ENCODE data around the gene TRIL. TPM values are rescaled to one million over a fixed set of nuclear protein-coding genes. Genes with fewer than 3 reads are reported as not detected.

The TRIL gene
- total and polyA plus RNA-seq, 2 experiments from 2014 or later: 0.95 to 4.5 TPM

- no peak overlapping the region for H3K27ac Mint-ChIP-seq
Observed at GRCh38 chr7:28941633-28942032, 16.5 kb downstream of the TRIL start.

DNA sequence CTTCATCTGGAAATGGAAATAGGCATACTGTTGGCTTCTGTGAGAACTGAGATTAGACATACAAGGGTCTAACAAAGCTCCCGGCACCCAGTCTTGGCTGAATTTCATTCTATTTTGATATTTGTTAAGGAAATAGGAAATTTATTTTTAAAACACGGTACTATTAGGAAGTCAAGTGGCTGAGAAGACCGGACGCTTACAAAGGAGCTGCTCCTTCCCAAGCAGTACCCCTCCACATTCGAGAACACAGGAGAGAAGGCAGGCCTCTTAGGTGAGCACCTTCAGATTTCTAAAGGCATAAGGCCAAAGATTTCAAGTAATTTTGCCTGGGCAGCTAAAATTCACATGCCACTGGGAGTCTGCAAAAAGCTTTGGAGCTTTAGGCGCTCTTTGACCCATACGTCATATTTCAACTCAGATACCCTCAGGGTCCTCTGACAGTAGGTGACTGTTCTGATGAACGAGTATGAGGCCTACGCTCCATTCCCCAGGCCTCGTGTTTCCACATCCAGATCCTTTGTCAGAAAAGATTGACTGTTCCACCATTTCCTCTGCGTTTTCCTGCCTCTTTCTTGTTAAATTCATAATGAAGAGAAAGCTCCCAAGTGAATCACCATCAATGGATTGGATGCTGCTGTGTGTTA lies 17.3 kb downstream of the TRIL start:
- peaks cover 12% of the 10 kb centered on the region; the same call in 2 of the 3 replicates for H3K4me1 Mint-ChIP-seq

More at GRCh38 chr7:28941633-28942032, 16.5 kb downstream of the TRIL start:
- Histone ChIP-seq H3K79me2 (replicated peaks; ENCODE audit: insufficient read depth) (no peaks in the 10 kb centered on the region), H3K27me3 (ENCODE audit: insufficient read depth) (no peaks in the 10 kb centered on the region), H3K27ac (ENCODE audit: low read depth) (no peak overlapping the region), H2AFZ (peak overlapping the region; percentile 63), H3F3A (replicated peaks; ENCODE audit: low read depth) (no peaks in the 10 kb centered on the region), H3K9me2 (ENCODE audit: insufficient read depth) (no peaks in the 10 kb centered on the region), H3K36me3 (ENCODE audit: insufficient read depth) (no peaks in the 10 kb centered on the region), H3K4me1 (ENCODE audit: insufficient read depth) (no peaks in the 10 kb centered on the region; the same call in 1 of the 2 replicates), H3K4me3 (no peak overlapping the region), H3K4me2 (no peak overlapping the region), H4K20me1 (replicated peaks; ENCODE audit: insufficient read depth) (no peaks in the 10 kb centered on the region)
- Mint-ChIP-seq H3K9me3 (no peaks in the 10 kb centered on the region), H3K36me3 (ENCODE audit: low read depth) (no peaks in the 10 kb centered on the region), H3K27me3 (ENCODE audit: insufficient read depth, low read depth, poor library complexity) (peaks cover 1% of the 10 kb centered on the region), H3K4me3 (no peak overlapping the region), H3K4me1 (peaks cover 11% of the 10 kb centered on the region; the same call in 2 of the 3 replicates)
- TF ChIP-seq EZH2 (IDR thresholded peaks at IDR 0.05; ENCODE audit: low read depth, unreplicated experiment): no peak
- no peak for TF ChIP-seq NANOG (IDR thresholded peaks at IDR 0.05; ENCODE audit: borderline replicate concordance)
- no peak for TF ChIP-seq POLR2AphosphoS5 (IDR thresholded peaks at IDR 0.05; ENCODE audit: low read depth)
- no peak for TF ChIP-seq CREB1 (CRISPR knock-in tag; IDR thresholded peaks at IDR 0.05; ENCODE audit: low read depth)
- no peak for TF ChIP-seq ETS1 (IDR thresholded peaks at IDR 0.05)
- no peak for TF ChIP-seq JUNB (IDR thresholded peaks at IDR 0.05; ENCODE audit: unreplicated experiment)
- no peak for TF ChIP-seq EZH2phosphoT487 (IDR thresholded peaks at IDR 0.05; ENCODE audit: unreplicated experiment)
- ATAC-seq: no peak
- no peak for DNase-seq (ENCODE audit: low spot score)

More for the DNA sequence above, 17.3 kb downstream of the TRIL start:
- Histone ChIP-seq H3K4me3 (no peak overlapping the region), H4K20me1 (replicated peaks; ENCODE audit: insufficient read depth) (no peaks in the 10 kb centered on the region), H3F3A (replicated peaks; ENCODE audit: low read depth) (no peaks in the 10 kb centered on the region), H3K4me1 (ENCODE audit: insufficient read depth) (no peaks in the 10 kb centered on the region; the same call in 1 of the 2 replicates), H3K27ac (ENCODE audit: low read depth) (no peak overlapping the region), H3K36me3 (ENCODE audit: insufficient read depth) (no peaks in the 10 kb centered on the region), H3K27me3 (ENCODE audit: insufficient read depth) (no peaks in the 10 kb centered on the region), H3K4me2 (no peak overlapping the region), H3K79me2 (replicated peaks; ENCODE audit: insufficient read depth) (no peaks in the 10 kb centered on the region), H2AFZ (peak overlapping the region; percentile 14; the same call in 1 of the 2 replicates), H3K9me2 (ENCODE audit: insufficient read depth) (no peaks in the 10 kb centered on the region)
- no peak for ATAC-seq
- DNase-seq (ENCODE audit: low spot score): no peak
- no peak overlapping the region for H3K27ac Mint-ChIP-seq
- no peaks in the 10 kb centered on the region for H3K9me3 Mint-ChIP-seq
- TF ChIP-seq, protein P1, sequence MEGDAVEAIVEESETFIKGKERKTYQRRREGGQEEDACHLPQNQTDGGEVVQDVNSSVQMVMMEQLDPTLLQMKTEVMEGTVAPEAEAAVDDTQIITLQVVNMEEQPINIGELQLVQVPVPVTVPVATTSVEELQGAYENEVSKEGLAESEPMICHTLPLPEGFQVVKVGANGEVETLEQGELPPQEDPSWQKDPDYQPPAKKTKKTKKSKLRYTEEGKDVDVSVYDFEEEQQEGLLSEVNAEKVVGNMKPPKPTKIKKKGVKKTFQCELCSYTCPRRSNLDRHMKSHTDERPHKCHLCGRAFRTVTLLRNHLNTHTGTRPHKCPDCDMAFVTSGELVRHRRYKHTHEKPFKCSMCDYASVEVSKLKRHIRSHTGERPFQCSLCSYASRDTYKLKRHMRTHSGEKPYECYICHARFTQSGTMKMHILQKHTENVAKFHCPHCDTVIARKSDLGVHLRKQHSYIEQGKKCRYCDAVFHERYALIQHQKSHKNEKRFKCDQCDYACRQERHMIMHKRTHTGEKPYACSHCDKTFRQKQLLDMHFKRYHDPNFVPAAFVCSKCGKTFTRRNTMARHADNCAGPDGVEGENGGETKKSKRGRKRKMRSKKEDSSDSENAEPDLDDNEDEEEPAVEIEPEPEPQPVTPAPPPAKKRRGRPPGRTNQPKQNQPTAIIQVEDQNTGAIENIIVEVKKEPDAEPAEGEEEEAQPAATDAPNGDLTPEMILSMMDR (conservative IDR thresholded peaks at IDR 0.05; ENCODE audit: low read depth in 2 of 2): no peak
- H3K4me3 Mint-ChIP-seq: no peak overlapping the region
- no peaks in the 10 kb centered on the region for H3K36me3 Mint-ChIP-seq (ENCODE audit: low read depth)
- peaks cover 1% of the 10 kb centered on the region for H3K27me3 Mint-ChIP-seq (ENCODE audit: insufficient read depth, low read depth, poor library complexity)

Data from GM23338 (cell line).